Gastrocnemius medialis (tissue), 4 donors: ENCODE measurements around the gene USP7.

ENCODE experiments used
- POLR2A ChIP-seq, 2 donors: fragments of 450-650 bp; IDR thresholded peaks; one replicate each; pipeline ENCODE4 v1.6.1; 2017; ENCODE audit warnings: antibody characterized with exemption in 2 of 2, mild to moderate bottlenecking in 2 of 2, moderate library complexity in 2 of 2
- TF ChIP-seq, protein P1 (sequence below), 5 experiments: fragments of 450-650 bp in 3 of 5; fragments of 200-600 bp in 2 of 5; sonication (generic) in 2 of 5; IDR thresholded peaks in 4 of 5; conservative IDR thresholded peaks in 1 of 5; 1 replicate in 4 of 5; 2 replicates in 1 of 5; pipeline ENCODE4 v1.5.1; 2016 to 2019; ENCODE audit warnings: antibody characterized with exemption in 5 of 5, mild to moderate bottlenecking in 3 of 5, moderate library complexity in 3 of 5

- TF ChIP-seq, protein P1, sequence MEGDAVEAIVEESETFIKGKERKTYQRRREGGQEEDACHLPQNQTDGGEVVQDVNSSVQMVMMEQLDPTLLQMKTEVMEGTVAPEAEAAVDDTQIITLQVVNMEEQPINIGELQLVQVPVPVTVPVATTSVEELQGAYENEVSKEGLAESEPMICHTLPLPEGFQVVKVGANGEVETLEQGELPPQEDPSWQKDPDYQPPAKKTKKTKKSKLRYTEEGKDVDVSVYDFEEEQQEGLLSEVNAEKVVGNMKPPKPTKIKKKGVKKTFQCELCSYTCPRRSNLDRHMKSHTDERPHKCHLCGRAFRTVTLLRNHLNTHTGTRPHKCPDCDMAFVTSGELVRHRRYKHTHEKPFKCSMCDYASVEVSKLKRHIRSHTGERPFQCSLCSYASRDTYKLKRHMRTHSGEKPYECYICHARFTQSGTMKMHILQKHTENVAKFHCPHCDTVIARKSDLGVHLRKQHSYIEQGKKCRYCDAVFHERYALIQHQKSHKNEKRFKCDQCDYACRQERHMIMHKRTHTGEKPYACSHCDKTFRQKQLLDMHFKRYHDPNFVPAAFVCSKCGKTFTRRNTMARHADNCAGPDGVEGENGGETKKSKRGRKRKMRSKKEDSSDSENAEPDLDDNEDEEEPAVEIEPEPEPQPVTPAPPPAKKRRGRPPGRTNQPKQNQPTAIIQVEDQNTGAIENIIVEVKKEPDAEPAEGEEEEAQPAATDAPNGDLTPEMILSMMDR (IDR thresholded peaks at IDR 0.05 in 4 of 5, conservative IDR thresholded peaks at IDR 0.05 in 1 of 5) = no peak
- TF ChIP-seq POLR2A (IDR thresholded peaks at IDR 0.05) = no peak
These were observed 17.2 kb downstream of the USP7 start for GRCh38 chr16:8946544-8946943.
